ENCODE measurements around the gene FOXP2.

Gene FOXP2

DNA sequence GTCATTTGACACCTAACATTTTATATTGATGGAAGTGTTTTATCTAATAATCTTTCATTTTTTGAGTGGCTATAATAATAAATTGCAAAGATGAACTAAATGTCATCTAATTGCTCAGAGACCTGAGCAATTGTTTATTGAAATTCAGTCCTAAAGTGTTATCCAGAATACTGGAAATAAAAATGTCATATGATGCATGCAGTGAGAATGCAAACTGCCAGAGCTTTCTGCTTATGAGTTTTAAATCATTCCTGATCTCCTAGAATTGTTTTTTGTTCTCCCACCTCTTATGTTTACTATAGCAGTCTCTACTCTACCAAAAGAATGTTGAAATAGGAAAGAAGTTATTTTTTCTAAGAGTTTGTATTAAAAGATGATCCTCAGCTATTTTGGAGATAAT lies 116.7 kb downstream of the FOXP2 start:
- TF ChIP-seq TOX (CRISPR knock-in tag; IDR thresholded peaks at IDR 0.05; ENCODE audit: borderline replicate concordance) (no peak), ZNF70 (CRISPR knock-in tag; IDR thresholded peaks at IDR 0.05) (no peak), ESRRG (CRISPR knock-in tag; IDR thresholded peaks at IDR 0.05) (no peak), ZFP30 (CRISPR knock-in tag; IDR thresholded peaks at IDR 0.05) (no peak), ZC3H10 (CRISPR knock-in tag; IDR thresholded peaks at IDR 0.05) (no peak), PATZ1 (CRISPR knock-in tag; IDR thresholded peaks at IDR 0.05; ENCODE audit: borderline replicate concordance) (no peak), CSDC2 (CRISPR knock-in tag; IDR thresholded peaks at IDR 0.05) (no peak)
- TF ChIP-seq, protein P1, sequence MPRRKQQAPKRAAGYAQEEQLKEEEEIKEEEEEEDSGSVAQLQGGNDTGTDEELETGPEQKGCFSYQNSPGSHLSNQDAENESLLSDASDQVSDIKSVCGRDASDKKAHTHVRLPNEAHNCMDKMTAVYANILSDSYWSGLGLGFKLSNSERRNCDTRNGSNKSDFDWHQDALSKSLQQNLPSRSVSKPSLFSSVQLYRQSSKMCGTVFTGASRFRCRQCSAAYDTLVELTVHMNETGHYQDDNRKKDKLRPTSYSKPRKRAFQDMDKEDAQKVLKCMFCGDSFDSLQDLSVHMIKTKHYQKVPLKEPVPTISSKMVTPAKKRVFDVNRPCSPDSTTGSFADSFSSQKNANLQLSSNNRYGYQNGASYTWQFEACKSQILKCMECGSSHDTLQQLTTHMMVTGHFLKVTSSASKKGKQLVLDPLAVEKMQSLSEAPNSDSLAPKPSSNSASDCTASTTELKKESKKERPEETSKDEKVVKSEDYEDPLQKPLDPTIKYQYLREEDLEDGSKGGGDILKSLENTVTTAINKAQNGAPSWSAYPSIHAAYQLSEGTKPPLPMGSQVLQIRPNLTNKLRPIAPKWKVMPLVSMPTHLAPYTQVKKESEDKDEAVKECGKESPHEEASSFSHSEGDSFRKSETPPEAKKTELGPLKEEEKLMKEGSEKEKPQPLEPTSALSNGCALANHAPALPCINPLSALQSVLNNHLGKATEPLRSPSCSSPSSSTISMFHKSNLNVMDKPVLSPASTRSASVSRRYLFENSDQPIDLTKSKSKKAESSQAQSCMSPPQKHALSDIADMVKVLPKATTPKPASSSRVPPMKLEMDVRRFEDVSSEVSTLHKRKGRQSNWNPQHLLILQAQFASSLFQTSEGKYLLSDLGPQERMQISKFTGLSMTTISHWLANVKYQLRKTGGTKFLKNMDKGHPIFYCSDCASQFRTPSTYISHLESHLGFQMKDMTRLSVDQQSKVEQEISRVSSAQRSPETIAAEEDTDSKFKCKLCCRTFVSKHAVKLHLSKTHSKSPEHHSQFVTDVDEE (CRISPR knock-in tag; IDR thresholded peaks at IDR 0.05), result no peak
- no peak for ATAC-seq

GRCh38 chr7:114533131-114533530 lies 118.5 kb downstream of the FOXP2 start:
- TF ChIP-seq ISL1 (CRISPR knock-in tag; IDR thresholded peaks at IDR 0.05) (no peak), OSR1 (CRISPR knock-in tag; IDR thresholded peaks at IDR 0.05) (no peak), GLIS3 (CRISPR knock-in tag; IDR thresholded peaks at IDR 0.05) (no peak), PATZ1 (CRISPR knock-in tag; IDR thresholded peaks at IDR 0.05; ENCODE audit: borderline replicate concordance) (no peak), ESRRG (CRISPR knock-in tag; IDR thresholded peaks at IDR 0.05) (no peak), ZC3H10 (CRISPR knock-in tag; IDR thresholded peaks at IDR 0.05) (no peak), ZNF565 (CRISPR knock-in tag; conservative IDR thresholded peaks at IDR 0.05; ENCODE audit: low read depth) (no peak), ZFP3 (CRISPR knock-in tag; IDR thresholded peaks at IDR 0.05) (no peak), POU6F1 (CRISPR knock-in tag; IDR thresholded peaks at IDR 0.05; ENCODE audit: borderline replicate concordance, low read depth) (no peak), ZNF8 (CRISPR knock-in tag; IDR thresholded peaks at IDR 0.05) (no peak), PPARA (CRISPR knock-in tag; IDR thresholded peaks at IDR 0.05; ENCODE audit: borderline replicate concordance) (no peak), TCF4 (CRISPR knock-in tag; IDR thresholded peaks at IDR 0.05; ENCODE audit: borderline replicate concordance) (no peak)
- TF ChIP-seq, protein P2, sequence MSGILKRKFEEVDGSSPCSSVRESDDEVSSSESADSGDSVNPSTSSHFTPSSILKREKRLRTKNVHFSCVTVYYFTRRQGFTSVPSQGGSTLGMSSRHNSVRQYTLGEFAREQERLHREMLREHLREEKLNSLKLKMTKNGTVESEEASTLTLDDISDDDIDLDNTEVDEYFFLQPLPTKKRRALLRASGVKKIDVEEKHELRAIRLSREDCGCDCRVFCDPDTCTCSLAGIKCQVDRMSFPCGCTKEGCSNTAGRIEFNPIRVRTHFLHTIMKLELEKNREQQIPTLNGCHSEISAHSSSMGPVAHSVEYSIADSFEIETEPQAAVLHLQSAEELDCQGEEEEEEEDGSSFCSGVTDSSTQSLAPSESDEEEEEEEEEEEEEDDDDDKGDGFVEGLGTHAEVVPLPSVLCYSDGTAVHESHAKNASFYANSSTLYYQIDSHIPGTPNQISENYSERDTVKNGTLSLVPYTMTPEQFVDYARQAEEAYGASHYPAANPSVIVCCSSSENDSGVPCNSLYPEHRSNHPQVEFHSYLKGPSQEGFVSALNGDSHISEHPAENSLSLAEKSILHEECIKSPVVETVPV (CRISPR knock-in tag; IDR thresholded peaks at IDR 0.05), result no peak
- no peak for ATAC-seq

DNA sequence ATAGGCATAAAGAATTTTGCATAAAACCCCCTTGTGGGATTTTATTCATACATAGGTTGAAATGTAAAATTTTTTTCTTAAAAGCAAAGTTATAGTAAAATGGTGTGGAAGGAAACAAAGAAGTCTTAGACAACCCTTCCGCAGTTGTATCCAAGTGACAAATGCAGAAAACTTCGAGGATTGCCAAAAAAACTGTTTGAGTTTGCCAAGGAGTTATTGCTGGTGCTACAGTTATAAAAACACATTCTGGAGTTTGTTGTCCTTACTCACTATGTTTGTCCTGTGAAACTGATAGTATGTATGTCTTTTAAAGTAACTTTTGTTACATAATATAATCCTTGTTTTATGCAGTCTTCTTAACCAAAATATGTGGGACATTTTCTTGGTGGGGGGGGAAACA lies 120.3 kb downstream of the FOXP2 start:
- no peak for TF ChIP-seq ZNF565 (CRISPR knock-in tag; conservative IDR thresholded peaks at IDR 0.05; ENCODE audit: low read depth)
- ATAC-seq, result no peak

DNA sequence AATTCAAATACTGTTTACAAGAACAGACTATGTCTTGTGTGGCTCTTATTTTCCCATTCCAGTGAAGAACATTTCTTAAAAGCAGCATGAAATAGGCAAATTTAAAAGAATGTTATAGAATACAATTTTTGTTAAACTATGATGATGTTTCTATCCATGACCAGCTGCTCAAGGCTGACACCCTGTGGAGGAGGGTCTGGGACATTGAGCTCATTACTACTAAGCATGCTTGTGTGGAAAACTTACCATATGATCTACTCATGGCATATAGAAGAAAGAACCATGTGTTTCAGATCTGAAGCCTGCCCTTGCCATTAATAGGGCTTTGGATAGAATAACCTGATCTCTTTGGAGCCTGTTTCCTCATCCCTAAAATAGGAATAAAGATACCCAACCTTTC lies 125.0 kb downstream of the FOXP2 start:
- peak; percentile 57; the same call in 2 of the 3 replicates for ATAC-seq
- TF ChIP-seq TCF4 (CRISPR knock-in tag; IDR thresholded peaks at IDR 0.05; ENCODE audit: borderline replicate concordance), result no peak
- no peak for TF ChIP-seq ZFP3 (CRISPR knock-in tag; IDR thresholded peaks at IDR 0.05)
- TF ChIP-seq ISL1 (CRISPR knock-in tag; IDR thresholded peaks at IDR 0.05), result no peak
- TF ChIP-seq ESRRG (CRISPR knock-in tag; IDR thresholded peaks at IDR 0.05), result no peak
- no peak for TF ChIP-seq ZNF70 (CRISPR knock-in tag; IDR thresholded peaks at IDR 0.05)
- TF ChIP-seq POU6F1 (CRISPR knock-in tag; IDR thresholded peaks at IDR 0.05; ENCODE audit: borderline replicate concordance, low read depth), result no peak
- TF ChIP-seq ZFP30 (CRISPR knock-in tag; IDR thresholded peaks at IDR 0.05), result no peak
- no peak for TF ChIP-seq ZNF565 (CRISPR knock-in tag; conservative IDR thresholded peaks at IDR 0.05; ENCODE audit: low read depth)
- TF ChIP-seq TOX (CRISPR knock-in tag; IDR thresholded peaks at IDR 0.05; ENCODE audit: borderline replicate concordance), result no peak
- no peak for TF ChIP-seq ZNF8 (CRISPR knock-in tag; IDR thresholded peaks at IDR 0.05)
- no peak for TF ChIP-seq SNAI2 (CRISPR knock-in tag; IDR thresholded peaks at IDR 0.05)
- TF ChIP-seq GLIS3 (CRISPR knock-in tag; IDR thresholded peaks at IDR 0.05), result no peak
- TF ChIP-seq ARNTL (CRISPR knock-in tag; IDR thresholded peaks at IDR 0.05; ENCODE audit: borderline replicate concordance, low read depth), result no peak
- TF ChIP-seq PPARA (CRISPR knock-in tag; IDR thresholded peaks at IDR 0.05; ENCODE audit: borderline replicate concordance), result no peak
- TF ChIP-seq, protein P3, sequence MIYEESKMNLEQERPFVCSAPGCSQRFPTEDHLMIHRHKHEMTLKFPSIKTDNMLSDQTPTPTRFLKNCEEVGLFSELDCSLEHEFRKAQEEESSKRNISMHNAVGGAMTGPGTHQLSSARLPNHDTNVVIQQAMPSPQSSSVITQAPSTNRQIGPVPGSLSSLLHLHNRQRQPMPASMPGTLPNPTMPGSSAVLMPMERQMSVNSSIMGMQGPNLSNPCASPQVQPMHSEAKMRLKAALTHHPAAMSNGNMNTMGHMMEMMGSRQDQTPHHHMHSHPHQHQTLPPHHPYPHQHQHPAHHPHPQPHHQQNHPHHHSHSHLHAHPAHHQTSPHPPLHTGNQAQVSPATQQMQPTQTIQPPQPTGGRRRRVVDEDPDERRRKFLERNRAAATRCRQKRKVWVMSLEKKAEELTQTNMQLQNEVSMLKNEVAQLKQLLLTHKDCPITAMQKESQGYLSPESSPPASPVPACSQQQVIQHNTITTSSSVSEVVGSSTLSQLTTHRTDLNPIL (CRISPR knock-in tag; IDR thresholded peaks at IDR 0.05; ENCODE audit: low read depth), result no peak
